TTC549 (cell line): ENCODE data around the gene CASD1.

Source experiments
- FAIRE-seq: peaks from 2 replicates; lab custom pipeline; 2012; peaks lifted over from hg19 to GRCh38; lab: Jason Lieb, UNC

CASD1 gene

DNA sequence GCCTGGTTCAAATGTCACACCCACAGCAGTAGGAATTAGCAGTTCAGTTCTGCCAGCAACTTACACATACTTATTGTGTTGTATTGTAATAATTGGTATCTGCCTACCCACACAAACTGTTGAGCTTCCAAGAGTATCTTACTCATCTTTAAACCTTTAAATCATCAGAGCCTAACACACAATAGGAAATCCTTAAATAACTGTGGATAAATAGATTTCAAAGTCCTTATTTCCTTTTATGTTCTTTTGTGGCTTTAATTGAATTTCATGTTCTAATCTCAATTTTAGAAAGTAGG, 3.9 kb downstream of the CASD1 start:
- FAIRE-seq: no peak

GRCh38 chr7:94514140-94514889, 4.7 kb downstream of the CASD1 start:
- peak; percentile 37 for FAIRE-seq

- FAIRE-seq: peak; percentile 3
Measured at GRCh38 chr7:94514917-94515316, 5.3 kb downstream of the CASD1 start.

- FAIRE-seq: no peak
Measured at GRCh38 chr7:94525923-94526322, 16.3 kb downstream of the CASD1 start.

GRCh38 chr7:94529516-94529915, 19.9 kb downstream of the CASD1 start:
- FAIRE-seq: no peak

DNA sequence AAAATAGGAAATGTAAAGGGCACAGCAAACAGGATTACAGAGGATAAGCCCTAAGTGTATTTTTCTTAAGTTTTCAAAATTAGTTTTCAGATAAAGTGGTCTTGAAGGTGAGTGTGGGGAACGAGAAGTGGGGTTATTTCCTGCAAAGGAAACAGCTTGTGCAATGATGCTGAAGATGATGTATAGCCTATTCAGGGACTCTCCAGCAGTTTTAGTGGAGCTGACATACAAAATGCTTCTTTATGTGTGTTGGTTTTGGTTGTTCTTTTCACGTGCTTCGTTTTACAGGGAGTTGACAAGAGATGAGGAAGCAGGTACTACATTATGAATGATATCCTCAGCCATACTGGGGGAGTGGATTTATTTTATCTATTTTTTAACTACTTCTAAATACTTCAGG, 20.5 kb downstream of the CASD1 start:
- FAIRE-seq: no peak

- FAIRE-seq: no peak
Measured at GRCh38 chr7:94532676-94533075, 23.1 kb downstream of the CASD1 start.

- FAIRE-seq: no peak
Measured at GRCh38 chr7:94540428-94540827, 30.8 kb downstream of the CASD1 start.

DNA sequence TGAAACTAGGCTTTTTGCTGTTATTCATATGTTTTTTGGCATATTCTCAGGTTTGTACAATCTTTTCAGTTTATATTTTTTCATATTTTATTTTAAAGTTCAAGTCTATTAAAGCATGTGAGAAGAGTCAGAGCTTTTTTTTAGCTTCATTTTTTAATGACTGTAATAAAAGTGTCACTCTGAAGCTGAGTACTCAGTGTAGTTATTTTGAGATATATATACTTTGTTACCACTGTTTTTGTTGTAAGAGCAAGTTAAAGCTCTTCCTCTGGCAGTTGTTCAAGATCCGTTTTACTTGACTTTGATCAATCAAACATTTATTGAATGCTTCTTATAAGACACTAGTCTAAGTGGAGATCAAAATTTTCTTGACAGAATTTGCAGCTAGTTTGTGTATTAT, 37.5 kb downstream of the CASD1 start:
- no peak for FAIRE-seq

DNA sequence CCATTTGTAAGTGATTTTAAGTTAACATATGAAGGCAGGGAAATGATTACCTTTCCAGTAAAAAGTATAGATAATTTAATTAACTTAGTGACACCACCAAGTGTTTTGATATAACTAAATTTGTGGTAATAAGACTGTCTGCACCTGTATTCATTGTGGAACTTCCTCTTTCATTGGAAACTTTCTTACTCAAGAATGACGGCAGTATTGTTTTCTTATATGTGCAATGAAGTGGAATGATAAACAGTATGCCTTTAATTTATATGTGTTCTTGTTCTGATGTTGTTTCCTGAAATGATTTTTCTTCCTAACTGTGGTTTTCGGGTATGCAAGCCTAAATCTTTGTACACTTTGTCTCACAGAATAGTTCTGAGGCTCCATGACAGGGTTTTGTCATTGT, 46.4 kb downstream of the CASD1 start:
- no peak for FAIRE-seq

DNA sequence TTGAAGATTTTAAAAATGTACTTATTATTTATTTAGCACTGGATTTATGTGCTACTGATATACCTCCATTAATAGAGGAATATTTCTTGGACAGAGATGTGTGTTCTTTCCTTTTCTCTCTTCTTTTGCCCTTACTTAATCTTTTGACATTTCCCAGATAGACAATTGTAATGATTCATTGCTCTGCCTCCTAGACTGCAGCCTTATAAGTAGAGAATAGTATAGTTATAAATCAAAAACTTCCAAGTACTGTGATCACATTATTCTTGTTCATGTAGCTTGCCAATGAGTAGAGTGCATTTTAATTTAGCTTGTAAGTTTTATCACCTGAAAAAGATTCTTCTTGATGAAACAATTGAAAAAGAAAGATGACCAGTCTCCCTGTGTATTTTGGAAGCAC, 47.6 kb downstream of the CASD1 start:
- no peak for FAIRE-seq

- no peak for FAIRE-seq
Measured at GRCh38 chr7:94559972-94560371, 50.4 kb downstream of the CASD1 start.

DNA sequence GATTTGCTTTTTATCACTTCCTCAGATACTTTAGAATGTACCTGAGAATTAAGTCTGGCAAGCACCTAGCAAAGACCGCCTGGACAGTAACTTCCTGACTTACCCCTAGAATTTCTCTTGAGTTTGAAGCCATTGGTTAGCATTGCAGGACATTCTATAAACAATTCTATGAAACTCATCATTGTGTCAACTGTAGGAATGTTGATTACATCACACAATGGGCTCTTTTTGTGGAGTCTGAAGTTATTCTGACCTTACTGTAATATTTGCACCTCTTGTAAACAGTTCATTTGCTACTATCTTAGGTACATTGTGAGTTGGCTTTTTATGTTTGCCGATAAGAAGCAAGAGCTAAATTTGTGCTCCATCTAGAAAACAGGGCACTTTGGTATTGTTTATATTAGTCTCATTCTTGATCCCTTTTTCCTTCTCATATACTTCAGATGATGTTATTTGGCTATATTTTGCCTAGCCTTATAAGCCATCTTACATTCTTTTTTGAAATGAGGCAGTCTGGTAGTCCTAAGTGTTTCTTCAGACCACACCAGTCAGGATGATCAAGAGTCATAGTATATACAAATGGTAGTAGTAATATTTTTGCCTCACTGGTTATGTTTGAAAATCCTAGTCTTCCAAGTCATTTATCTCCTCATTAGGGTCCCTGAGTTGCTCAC, 52.4 kb downstream of the CASD1 start:
- FAIRE-seq: no peak

GRCh38 chr7:94562525-94562924, 52.9 kb downstream of the CASD1 start:
- no peak for FAIRE-seq

GRCh38 chr7:94565247-94565894, 55.8 kb downstream of the CASD1 start:
- FAIRE-seq: no peak

DNA sequence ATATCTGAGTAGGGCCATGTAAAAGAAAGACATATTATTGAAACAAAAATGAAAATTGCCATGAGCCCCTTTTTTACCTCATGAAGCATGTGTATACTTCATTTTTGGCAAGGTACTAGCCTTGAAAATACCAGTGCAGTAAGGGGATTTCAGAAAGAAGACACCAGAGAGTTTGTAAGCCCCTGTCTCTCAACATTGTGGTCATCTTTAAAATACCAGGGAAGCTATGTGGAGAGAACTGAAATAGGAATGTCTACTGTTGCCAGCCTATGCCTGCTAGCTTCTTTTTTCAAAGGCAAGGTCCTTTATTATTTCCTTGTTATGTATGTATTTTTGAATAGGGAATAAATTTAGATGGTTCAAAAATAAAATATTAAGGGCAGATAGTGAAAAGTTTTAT, 57.8 kb downstream of the CASD1 start:
- FAIRE-seq: no peak

GRCh38 chr7:94571816-94572215, 62.2 kb downstream of the CASD1 start:
- no peak for FAIRE-seq

- FAIRE-seq: no peak
Measured at GRCh38 chr7:94575646-94576045, 66.0 kb downstream of the CASD1 start.

GRCh38 chr7:94576316-94576715, 66.7 kb downstream of the CASD1 start:
- FAIRE-seq: no peak

GRCh38 chr7:94577357-94577756, 67.7 kb downstream of the CASD1 start:
- no peak for FAIRE-seq

- no peak for FAIRE-seq
Measured at GRCh38 chr7:94578614-94579013, 69.0 kb downstream of the CASD1 start.

DNA sequence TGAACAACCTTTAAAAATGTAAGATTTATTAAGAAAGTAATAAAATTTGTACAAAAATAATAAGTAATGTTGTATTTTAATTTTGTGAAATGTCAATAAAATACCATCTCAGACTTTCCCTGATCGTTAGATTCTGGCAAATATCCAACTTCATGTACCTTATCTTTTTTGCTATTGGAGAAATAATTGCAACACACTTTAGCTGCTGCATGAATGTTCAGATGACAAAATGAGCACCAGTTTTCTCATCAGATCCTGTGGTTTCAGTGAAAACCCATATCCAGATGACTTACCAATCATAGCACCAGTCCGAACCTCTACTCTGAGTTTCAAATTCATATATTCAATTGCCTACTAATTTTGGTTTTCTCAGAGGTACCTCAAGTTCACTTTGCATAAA, 69.9 kb downstream of the CASD1 start:
- no peak for FAIRE-seq

DNA sequence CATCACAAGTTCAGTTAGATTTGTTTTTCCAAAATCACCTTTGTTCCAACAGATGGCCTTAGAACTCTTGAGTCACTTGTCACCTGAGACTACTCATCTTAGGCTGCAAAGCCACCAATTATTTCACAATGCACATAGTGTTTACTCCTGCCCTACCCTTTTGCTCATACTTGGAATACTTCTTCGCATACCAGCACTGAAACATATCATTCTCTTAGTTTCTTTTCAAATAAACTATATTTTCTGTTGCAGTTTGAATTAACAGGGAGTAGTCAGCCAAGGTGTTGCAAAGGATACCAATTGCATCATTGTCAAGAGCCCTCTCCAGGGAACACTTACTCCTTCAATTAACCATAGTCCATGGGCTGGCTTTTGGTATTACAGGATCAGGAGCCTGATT, 71.0 kb downstream of the CASD1 start:
- FAIRE-seq: no peak

GRCh38 chr7:94584113-94584512, 74.5 kb downstream of the CASD1 start:
- FAIRE-seq: no peak
